ENCODE results near the gene ZNF280D. TPM values are rescaled to one million over a fixed set of nuclear protein-coding genes. Genes with fewer than 3 reads are reported as not detected.

Gene ZNF280D
- total RNA-seq, 1 experiment from 2014 or later = 26.8 TPM

DNA sequence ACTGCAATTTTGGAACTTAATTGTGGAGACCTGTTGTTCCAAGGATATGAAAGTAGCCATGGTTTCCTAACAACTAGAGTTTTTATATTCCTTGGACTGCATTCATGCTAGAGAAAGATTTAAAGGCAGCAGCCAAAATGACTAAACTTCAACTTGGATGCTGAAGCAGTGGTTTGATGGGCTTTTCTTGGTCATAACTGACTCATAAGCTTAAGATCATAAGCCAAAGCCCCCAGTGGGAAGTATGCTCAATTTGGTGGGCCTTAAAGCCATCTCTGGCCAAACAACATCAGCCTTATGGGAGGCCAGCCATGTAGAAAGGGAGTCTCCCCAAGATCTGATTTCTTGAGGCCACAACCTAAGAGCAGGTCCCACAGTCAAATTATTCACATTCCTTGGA, 80.2 kb downstream of the ZNF280D start:
- no peaks in the 10 kb centered on the region for H3K27me3 ChIP-seq (ENCODE audit: insufficient read depth, low read depth)
- intact Hi-C loops (cut with micrococcal nuclease; ENCODE audit: unreplicated experiment) = no loop called here
- H3K9me3 ChIP-seq (ENCODE audit: insufficient read depth, low read depth) = no peaks in the 10 kb centered on the region
- no TSS peak for BruUV-seq (replicated peaks)
- no peak overlapping the region for H3K27ac ChIP-seq
- no peak for TF ChIP-seq EZH2 (IDR thresholded peaks at IDR 0.05; ENCODE audit: low read depth)
- TF ChIP-seq, protein P1, sequence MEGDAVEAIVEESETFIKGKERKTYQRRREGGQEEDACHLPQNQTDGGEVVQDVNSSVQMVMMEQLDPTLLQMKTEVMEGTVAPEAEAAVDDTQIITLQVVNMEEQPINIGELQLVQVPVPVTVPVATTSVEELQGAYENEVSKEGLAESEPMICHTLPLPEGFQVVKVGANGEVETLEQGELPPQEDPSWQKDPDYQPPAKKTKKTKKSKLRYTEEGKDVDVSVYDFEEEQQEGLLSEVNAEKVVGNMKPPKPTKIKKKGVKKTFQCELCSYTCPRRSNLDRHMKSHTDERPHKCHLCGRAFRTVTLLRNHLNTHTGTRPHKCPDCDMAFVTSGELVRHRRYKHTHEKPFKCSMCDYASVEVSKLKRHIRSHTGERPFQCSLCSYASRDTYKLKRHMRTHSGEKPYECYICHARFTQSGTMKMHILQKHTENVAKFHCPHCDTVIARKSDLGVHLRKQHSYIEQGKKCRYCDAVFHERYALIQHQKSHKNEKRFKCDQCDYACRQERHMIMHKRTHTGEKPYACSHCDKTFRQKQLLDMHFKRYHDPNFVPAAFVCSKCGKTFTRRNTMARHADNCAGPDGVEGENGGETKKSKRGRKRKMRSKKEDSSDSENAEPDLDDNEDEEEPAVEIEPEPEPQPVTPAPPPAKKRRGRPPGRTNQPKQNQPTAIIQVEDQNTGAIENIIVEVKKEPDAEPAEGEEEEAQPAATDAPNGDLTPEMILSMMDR (conservative IDR thresholded peaks at IDR 0.05) = no peak
- no peaks in the 10 kb centered on the region for H3K79me2 ChIP-seq (ENCODE audit: low read depth)
- DNase-seq = no peak
- no peaks in the 10 kb centered on the region for H3K36me3 ChIP-seq (ENCODE audit: low read depth)
- H3K4me3 ChIP-seq = no peak overlapping the region
- H3K9me2 ChIP-seq (ENCODE audit: insufficient read depth) = no peaks in the 10 kb centered on the region
- no peaks in the 10 kb centered on the region for H4K20me1 ChIP-seq (ENCODE audit: insufficient read depth)
- H3F3A ChIP-seq (ENCODE audit: insufficient read depth, low read depth) = no peaks in the 10 kb centered on the region
- ChIA-PET CTCF (no interaction called here), POLR2A (ENCODE audit: unreplicated experiment) (interaction anchor here (0.7 kb wide), 1 partner anchor 443 kb away, joined by 4 read pairs; no protein-coding TSS in a partner anchor)
- H3K4me2 ChIP-seq = no peak overlapping the region
- H2AFZ ChIP-seq = no peak overlapping the region
- H3K4me1 ChIP-seq (replicated peaks; ENCODE audit: insufficient read depth) = no peaks in the 10 kb centered on the region

GRCh38 chr15:56648311-56648710, 85.0 kb downstream of the ZNF280D start:
- no peak for DNase-seq
- intact Hi-C loops (cut with micrococcal nuclease; ENCODE audit: unreplicated experiment) = no loop called here
- no peaks in the 10 kb centered on the region for H3K9me3 ChIP-seq (ENCODE audit: insufficient read depth, low read depth)
- ChIA-PET CTCF (no interaction called here), POLR2A (ENCODE audit: unreplicated experiment) (no interaction called here)
- BruUV-seq (replicated peaks) = no TSS peak
- no peaks in the 10 kb centered on the region for H3F3A ChIP-seq (ENCODE audit: insufficient read depth, low read depth)
- no peak overlapping the region for H3K27ac ChIP-seq
- H4K20me1 ChIP-seq (ENCODE audit: insufficient read depth) = no peaks in the 10 kb centered on the region
- TF ChIP-seq, protein P1 (conservative IDR thresholded peaks at IDR 0.05) = no peak
- no peak for TF ChIP-seq EZH2 (IDR thresholded peaks at IDR 0.05; ENCODE audit: low read depth)
- H3K4me2 ChIP-seq = no peak overlapping the region
- no peak overlapping the region for H3K4me3 ChIP-seq
- H3K9me2 ChIP-seq (ENCODE audit: insufficient read depth) = no peaks in the 10 kb centered on the region
- H3K36me3 ChIP-seq (ENCODE audit: low read depth) = no peaks in the 10 kb centered on the region
- no peaks in the 10 kb centered on the region for H3K4me1 ChIP-seq (replicated peaks; ENCODE audit: insufficient read depth)
- no peaks in the 10 kb centered on the region for H3K79me2 ChIP-seq (ENCODE audit: low read depth)
- no peaks in the 10 kb centered on the region for H3K27me3 ChIP-seq (ENCODE audit: insufficient read depth, low read depth)
- H2AFZ ChIP-seq = no peak overlapping the region

DNA sequence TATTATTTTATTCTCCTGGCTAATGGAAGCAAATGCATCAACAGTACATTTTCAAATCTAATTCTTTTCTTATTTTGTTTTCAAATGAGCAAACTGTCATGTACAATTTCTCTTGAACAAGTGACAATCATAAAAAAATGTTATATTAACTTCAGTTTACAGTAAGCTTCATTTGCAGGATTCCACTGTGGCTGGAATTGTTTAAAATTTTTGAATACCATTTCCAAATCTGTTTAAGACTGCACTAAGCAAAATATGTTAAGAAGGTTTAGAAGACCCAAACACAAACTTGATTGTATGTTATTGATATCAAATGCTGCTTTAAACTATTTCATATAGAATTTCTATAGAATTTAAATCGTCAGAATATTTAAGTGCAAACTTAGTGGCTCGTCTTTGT, 92.8 kb downstream of the ZNF280D start:
- H3K4me2 ChIP-seq = no peak overlapping the region
- H3K36me3 ChIP-seq (ENCODE audit: low read depth) = no peaks in the 10 kb centered on the region
- H3F3A ChIP-seq (ENCODE audit: insufficient read depth, low read depth) = no peaks in the 10 kb centered on the region
- BruUV-seq (replicated peaks) = no TSS peak
- ChIA-PET CTCF (no interaction called here), POLR2A (ENCODE audit: unreplicated experiment) (no interaction called here)
- intact Hi-C loops (cut with micrococcal nuclease; ENCODE audit: unreplicated experiment) = no loop called here
- no peaks in the 10 kb centered on the region for H4K20me1 ChIP-seq (ENCODE audit: insufficient read depth)
- H3K79me2 ChIP-seq (ENCODE audit: low read depth) = no peaks in the 10 kb centered on the region
- H3K27me3 ChIP-seq (ENCODE audit: insufficient read depth, low read depth) = no peaks in the 10 kb centered on the region
- H3K4me1 ChIP-seq (replicated peaks; ENCODE audit: insufficient read depth) = no peaks in the 10 kb centered on the region
- H3K9me2 ChIP-seq (ENCODE audit: insufficient read depth) = no peaks in the 10 kb centered on the region
- H2AFZ ChIP-seq = no peak overlapping the region
- TF ChIP-seq, protein P1 (conservative IDR thresholded peaks at IDR 0.05) = no peak
- no peaks in the 10 kb centered on the region for H3K9me3 ChIP-seq (ENCODE audit: insufficient read depth, low read depth)
- no peak for DNase-seq
- no peak overlapping the region for H3K27ac ChIP-seq
- no peak overlapping the region for H3K4me3 ChIP-seq
